MCF 10A (cell line): ENCODE data around the gene HECTD4. TPM values are rescaled to one million over a fixed set of nuclear protein-coding genes. Genes with fewer than 3 reads are reported as not detected.

Experiments used
- BruUV-seq: library from RNA; stranded (reverse); fragments of 400-500 nt; replicated peaks from 2 replicates; lab custom pipeline; 2021; lab: Mats Ljungman, UMichigan
- CTCF ChIA-PET: fragments of 300-600 bp; sonication (Branson Sonifier 250); formaldehyde crosslinking; extraction: SDS; loops from one replicate; lab custom pipeline; 2021; ENCODE audit warnings: antibody characterized with exemption, inconsistent platforms; lab: Yijun Ruan, JAX
- POLR2A ChIA-PET: fragments of 300-600, 350-650 bp; sonication (Branson Sonifier 250); formaldehyde crosslinking; extraction: SDS; loops from one replicate; lab custom pipeline; 2020; ENCODE audit warnings: antibody characterized with exemption, inconsistent platforms; lab: Yijun Ruan, JAX
- DNase-seq: peaks from one replicate; pipeline ENCODE4 v3.0.0-alpha.2; 2018; ENCODE audit not compliant: unreplicated experiment
- H3K27ac Mint-ChIP-seq: one replicate; pipeline ENCODE4 v1.8.0; 2022; ENCODE audit warnings: mild to moderate bottlenecking, low read depth, mixed read lengths; ENCODE audit not compliant: unreplicated experiment
- H3K27me3 Mint-ChIP-seq: one replicate; pipeline ENCODE4 v1.8.0; 2022; ENCODE audit warnings: mixed read lengths; ENCODE audit not compliant: insufficient read depth, unreplicated experiment
- H3K36me3 Mint-ChIP-seq: one replicate; pipeline ENCODE4 v1.8.0; 2022; ENCODE audit warnings: mild to moderate bottlenecking, moderate library complexity, mixed read lengths; ENCODE audit not compliant: insufficient read depth, unreplicated experiment
- H3K4me1 Mint-ChIP-seq: one replicate; pipeline ENCODE4 v1.8.0; 2022; ENCODE audit warnings: mixed read lengths; ENCODE audit not compliant: insufficient read depth, unreplicated experiment
- H3K4me3 Mint-ChIP-seq: one replicate; pipeline ENCODE4 v1.8.0; 2022; ENCODE audit warnings: mild to moderate bottlenecking, moderate library complexity, mixed read lengths; ENCODE audit not compliant: unreplicated experiment
- H3K9me3 Mint-ChIP-seq: one replicate; pipeline ENCODE4 v1.8.0; 2022; ENCODE audit warnings: mixed read lengths; ENCODE audit not compliant: unreplicated experiment
- CTCF ChIP-seq: fragments of 200-600 bp; IDR thresholded peaks from one replicate; pipeline ENCODE4 v1.8.0; 2022; ENCODE audit warnings: antibody characterized with exemption, mild to moderate bottlenecking; ENCODE audit not compliant: unreplicated experiment
- intact Hi-C: fragments of 100-400 bp; cut with micrococcal nuclease; formaldehyde crosslinking; loops from 2 replicates; pipeline ENCODE4 v1.14.1; 2022
- total RNA-seq: library from RNA; stranded (reverse); gene quantifications from 2 replicates; pipeline ENCODE4 v1.2.3, GENCODE V29; 2022

The HECTD4 gene
- total RNA-seq, 1 experiment from 2014 or later, result 35.2 TPM

GRCh38 chr12:112389228-112389627, 7.0 kb upstream of the HECTD4 start:
- intact Hi-C loops, result loop anchor here (10.0 kb wide), 2 partner anchors 134 to 544 kb away; partner anchors contain the start of gene MAPKAPK5
- BruUV-seq, result no TSS peak
- Mint-ChIP-seq H3K27ac (no peak overlapping the region), H3K9me3 (no peaks in the 10 kb centered on the region), H3K27me3 (no peaks in the 10 kb centered on the region), H3K4me3 (no peak overlapping the region), H3K4me1 (peaks cover 7% of the 10 kb centered on the region), H3K36me3 (no peaks in the 10 kb centered on the region)
- ChIA-PET POLR2A (no interaction called here), CTCF (interaction anchor here (0.6 to 4.4 kb wide), 3 partner anchors 147 to 286 kb away, joined by 3 to 60 read pairs (median 3); no protein-coding TSS in a partner anchor)
- DNase-seq, result no peak
- no peak for TF ChIP-seq CTCF

GRCh38 chr12:112386726-112387125, 4.5 kb upstream of the HECTD4 start:
- intact Hi-C loops, result loop anchor here (1.0 to 10.0 kb wide), 6 partner anchors 91 to 542 kb away; partner anchors contain the start of gene MAPKAPK5
- no peak for TF ChIP-seq CTCF
- BruUV-seq, result no TSS peak
- CTCF ChIA-PET, result interaction anchor here (0.6 to 4.4 kb wide), 38 partner anchors 10 to 365 kb away, joined by 3 to 60 read pairs (median 4); no protein-coding TSS in a partner anchor
- Mint-ChIP-seq H3K4me1 (peaks cover 7% of the 10 kb centered on the region), H3K36me3 (no peaks in the 10 kb centered on the region), H3K4me3 (no peak overlapping the region), H3K27me3 (no peaks in the 10 kb centered on the region), H3K9me3 (no peaks in the 10 kb centered on the region), H3K27ac (no peak overlapping the region)
- DNase-seq, result no peak
- POLR2A ChIA-PET, result interaction anchor here (0.7 to 1.9 kb wide), 8 partner anchors 17 to 1169 kb away, joined by 3 to 16 read pairs (median 4); no protein-coding TSS in a partner anchor

GRCh38 chr12:112382866-112383265, 635 bp upstream of the HECTD4 start:
- peaks cover 6% of the 10 kb centered on the region for H3K36me3 Mint-ChIP-seq
- TF ChIP-seq CTCF, result no peak
- H3K4me1 Mint-ChIP-seq, result peaks cover 20% of the 10 kb centered on the region
- no peaks in the 10 kb centered on the region for H3K9me3 Mint-ChIP-seq
- intact Hi-C loops, result loop anchor here (10.0 kb wide), 2 partner anchors 128 to 538 kb away; partner anchors contain the start of gene MAPKAPK5
- CTCF ChIA-PET, result no interaction called here
- POLR2A ChIA-PET, result no interaction called here
- H3K27ac Mint-ChIP-seq, result peak overlapping the region; percentile 72
- no peaks in the 10 kb centered on the region for H3K27me3 Mint-ChIP-seq
- H3K4me3 Mint-ChIP-seq, result peak overlapping the region; percentile 88
- DNase-seq, result no peak
- no TSS peak for BruUV-seq

GRCh38 chr12:112381406-112381882, 787 bp downstream of the HECTD4 start:
- no TSS peak for BruUV-seq
- H3K9me3 Mint-ChIP-seq, result no peaks in the 10 kb centered on the region
- H3K4me1 Mint-ChIP-seq, result peaks cover 13% of the 10 kb centered on the region
- ChIA-PET CTCF (interaction anchor here (0.7 kb wide), 1 partner anchor 41 kb away, joined by 4 read pairs; no protein-coding TSS in a partner anchor), POLR2A (interaction anchor here (0.6 kb wide), 1 partner anchor 314 kb away, joined by 3 read pairs; no protein-coding TSS in a partner anchor)
- H3K36me3 Mint-ChIP-seq, result peaks cover 6% of the 10 kb centered on the region
- peak; percentile 34 for DNase-seq
- intact Hi-C loops, result loop anchor here (10.0 kb wide), 2 partner anchors 127 to 537 kb away; partner anchors contain the start of gene MAPKAPK5
- peak overlapping the region; percentile 88 for H3K4me3 Mint-ChIP-seq
- no peaks in the 10 kb centered on the region for H3K27me3 Mint-ChIP-seq
- H3K27ac Mint-ChIP-seq, result peak overlapping the region; percentile 49
- TF ChIP-seq CTCF, result no peak
